GM18858 (cell line): Measurements from ENCODE around the gene MUC4.

Experiments used
- ATAC-seq: cut with Tn5 transposase; IDR thresholded peaks from one replicate; pipeline ENCODE4 v1.9.1; 2021; ENCODE audit not compliant: unreplicated experiment

The MUC4 gene

DNA sequence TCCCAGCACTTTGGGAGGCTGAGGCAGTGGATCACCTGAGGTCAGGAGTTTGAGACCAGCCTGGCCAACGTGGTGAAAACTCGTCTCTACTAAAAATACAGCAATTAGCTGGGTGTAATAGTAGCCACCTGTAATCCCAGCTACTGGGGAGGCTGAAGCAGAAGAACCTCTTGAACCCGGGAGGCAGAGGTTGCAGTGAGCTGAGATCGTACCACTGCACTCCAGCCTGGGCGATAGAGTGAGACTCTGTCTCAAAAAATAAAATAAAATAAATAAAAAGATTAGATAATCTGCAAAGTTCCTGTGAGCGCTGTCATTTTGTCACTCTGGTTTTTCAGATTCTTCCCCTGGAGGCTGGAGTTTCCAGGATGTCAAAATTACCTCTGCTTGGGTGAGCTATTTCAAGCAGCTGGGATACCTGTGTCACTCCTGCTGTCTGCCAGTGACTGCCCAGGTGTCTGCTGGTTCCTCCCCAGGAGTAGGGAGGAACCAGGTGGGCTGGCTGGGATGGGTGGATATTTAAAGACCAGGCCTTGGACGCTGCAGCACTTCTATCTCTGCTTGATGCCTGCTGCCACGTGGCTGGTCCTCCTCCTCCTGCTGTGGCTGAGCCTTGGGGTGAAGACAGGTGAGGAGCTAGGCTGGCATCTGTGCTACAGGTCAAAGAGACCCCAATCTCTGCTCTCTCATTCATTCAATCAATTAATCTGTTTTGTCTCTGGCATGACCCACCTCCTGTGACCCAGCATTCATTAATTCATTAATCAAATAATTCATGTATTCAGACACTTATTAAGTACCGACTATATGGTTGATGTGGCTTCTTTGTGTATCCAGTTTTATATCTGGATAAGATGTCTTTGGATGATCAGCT is 110.5 kb downstream of the MUC4 start:
- no peak for ATAC-seq

DNA sequence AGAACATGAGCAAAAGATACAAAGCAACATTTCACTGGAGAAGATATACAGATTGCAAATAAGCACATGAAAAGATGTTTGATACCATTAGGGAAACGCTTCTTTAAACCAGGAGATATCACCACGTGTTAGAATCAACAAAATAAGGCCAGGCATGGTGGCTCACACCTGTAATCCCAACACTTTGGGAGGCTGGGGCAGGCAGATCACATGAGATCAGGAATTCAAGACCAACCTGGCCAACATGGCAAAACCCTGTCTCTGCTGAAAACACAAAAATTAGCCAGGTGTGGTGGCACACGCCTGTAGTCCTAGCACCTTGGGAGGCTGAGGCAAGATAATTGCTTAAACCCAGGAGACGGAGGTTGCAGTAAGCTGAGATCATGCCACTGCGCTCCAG is 111.4 kb downstream of the MUC4 start:
- ATAC-seq, result no peak

DNA sequence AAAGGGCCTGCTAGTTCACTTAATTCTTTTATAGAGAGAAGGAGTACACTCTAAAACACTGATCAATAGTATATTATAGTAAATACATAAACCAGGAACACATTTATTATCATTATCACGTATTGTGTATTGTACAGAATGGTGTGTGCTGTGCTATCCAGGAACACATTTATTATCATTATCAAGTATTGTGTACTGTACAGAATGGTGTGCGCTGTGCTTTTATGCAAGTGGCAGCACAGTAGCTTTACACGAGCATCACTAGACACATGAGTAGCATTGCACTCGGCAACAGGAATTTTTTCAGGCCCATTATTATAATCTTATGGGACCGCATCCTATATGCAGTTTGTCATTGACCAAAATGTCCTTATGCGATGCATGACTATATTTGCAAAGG is 111.9 kb downstream of the MUC4 start:
- no peak for ATAC-seq

DNA sequence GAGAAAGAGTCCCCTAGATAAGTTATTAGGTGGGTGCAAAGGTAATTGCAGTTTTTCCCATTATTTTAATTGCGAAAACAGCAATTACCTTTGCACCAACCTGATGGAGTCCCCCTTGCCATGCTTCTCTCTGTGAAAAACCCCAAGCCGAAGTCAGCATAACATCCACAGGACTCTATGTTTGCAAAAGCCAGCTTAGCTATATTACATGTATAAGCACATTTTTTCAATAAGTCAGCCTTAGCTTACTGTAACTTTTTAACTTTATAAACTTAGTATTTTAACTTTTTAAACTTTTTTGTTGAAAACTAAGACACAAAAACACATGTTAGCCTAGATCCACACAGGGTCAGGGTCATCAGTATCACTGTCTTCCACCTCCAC is 112.3 kb downstream of the MUC4 start:
- ATAC-seq, result no peak

DNA sequence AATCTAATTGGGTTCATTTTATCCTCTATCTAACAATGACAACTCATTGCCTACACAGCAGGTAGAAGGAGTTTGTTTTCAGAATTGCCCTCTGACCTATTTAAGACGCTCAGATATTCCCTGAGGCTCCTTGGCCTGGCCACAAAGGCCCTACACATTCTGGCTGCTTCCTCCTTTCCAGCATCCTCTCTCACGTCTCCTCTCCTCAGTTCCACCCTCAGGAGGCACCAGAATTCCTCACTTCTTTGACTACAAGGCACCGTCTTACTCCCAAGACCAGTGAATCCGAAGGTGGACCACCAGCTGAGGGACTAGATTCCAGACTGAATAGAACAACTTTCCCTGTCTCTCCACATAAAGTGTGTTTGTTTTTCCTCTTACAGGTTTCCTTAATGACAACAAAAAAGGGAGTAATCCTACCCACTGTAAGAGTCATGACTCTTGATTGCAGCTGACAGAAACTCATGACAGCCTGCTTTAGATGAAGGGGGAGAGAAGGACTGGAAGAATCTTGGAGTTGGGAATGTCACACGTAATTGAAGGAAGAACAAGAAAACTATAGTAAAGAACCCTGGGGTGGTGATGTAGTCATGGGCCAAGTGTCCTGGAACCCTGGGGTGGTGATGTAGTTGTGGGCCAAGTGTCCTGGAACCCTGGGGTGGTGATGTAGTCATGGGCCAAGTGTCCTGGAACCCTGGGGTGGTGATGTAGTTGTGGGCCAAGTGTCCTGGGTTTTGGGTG is 112.9 kb downstream of the MUC4 start:
- ATAC-seq, result no peak

DNA sequence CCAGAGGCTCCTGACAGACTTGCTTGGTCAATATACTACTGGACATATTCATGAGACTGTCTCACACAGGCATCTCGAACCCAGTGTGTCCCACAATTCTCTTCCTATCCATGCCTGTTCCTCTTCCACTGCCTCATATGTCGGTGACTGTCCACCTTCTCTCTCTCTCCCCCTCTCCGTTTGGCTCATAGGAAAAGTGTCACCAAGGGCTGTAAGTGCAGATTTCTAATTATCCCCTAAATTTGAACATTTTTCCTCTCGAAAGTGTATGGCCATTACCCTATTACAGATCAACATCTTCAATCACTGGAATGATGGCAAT is 113.4 kb downstream of the MUC4 start:
- ATAC-seq, result no peak

DNA sequence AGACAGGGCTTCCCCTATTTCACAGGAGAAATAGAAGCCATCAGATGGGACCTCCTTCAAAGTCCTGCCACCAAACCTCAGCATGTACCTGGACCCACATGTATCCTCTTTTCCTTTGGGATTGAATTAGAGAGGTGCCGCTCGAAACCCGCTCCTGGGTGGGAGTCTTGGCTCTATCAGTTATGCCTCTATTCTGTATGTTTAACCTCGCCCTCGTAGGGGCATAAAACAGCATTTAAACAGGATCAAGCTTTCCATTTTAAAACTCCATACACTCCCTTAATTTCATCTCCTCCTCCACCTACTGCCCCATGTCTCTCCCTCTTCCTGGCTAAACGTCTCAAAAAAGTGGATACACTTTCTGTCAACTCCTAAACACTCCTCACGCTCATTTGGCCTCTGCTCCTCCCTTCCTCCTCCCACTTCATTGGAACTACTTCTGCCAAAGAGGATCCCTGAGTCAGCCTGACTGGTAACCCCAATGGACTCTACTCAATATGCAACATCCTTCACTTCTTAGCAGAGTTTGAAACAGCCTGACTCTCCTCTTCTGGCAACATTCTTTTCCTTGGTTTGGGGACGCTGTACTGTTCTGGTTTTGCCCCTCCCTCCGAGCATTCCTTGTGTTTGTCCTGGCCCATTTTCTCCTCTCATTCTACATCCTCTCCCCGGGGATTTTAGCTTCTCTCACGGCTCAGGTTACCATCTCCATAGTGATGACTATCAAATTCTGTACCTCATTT is 114.0 kb downstream of the MUC4 start:
- no peak for ATAC-seq
